ENCODE data around the gene FCN2. TPM values are rescaled to one million over a fixed set of nuclear protein-coding genes. Genes with fewer than 3 reads are reported as not detected.

Gene FCN2
- total and polyA plus RNA-seq, 2 of the 13 experiments (the other 11 are each of a cell fraction or from before 2014, with no cell fraction given): not detected

GRCh38 chr9:134850611-134851010 lies 30.0 kb upstream of the FCN2 start:
- no peak for FAIRE-seq
- no peaks in the 10 kb centered on the region for H3K79me2 ChIP-seq (ENCODE audit: insufficient read depth, low read length)
- DNase-seq (ENCODE audit: low spot score): no peak
- no peaks in the 10 kb centered on the region for H3K36me3 ChIP-seq (replicated peaks in 1 of 2; ENCODE audit: control insufficient read depth in 1 of 2, insufficient read depth in 2 of 2, low read length in 2 of 2)
- no peaks in the 10 kb centered on the region; the same call in none of the 2 replicates for H3K9me3 ChIP-seq (ENCODE audit: low read length)
- ChIA-PET CTCF (ENCODE audit: low intra/inter-chr PET ratio, low total read pairs) (no interaction called here), POLR2A (no interaction called here)
- TF ChIP-seq NCOA1 (CRISPR knock-in tag; IDR thresholded peaks at IDR 0.05) (no peak), NCOA5 (CRISPR knock-in tag; IDR thresholded peaks at IDR 0.05) (no peak), DMTF1 (CRISPR knock-in tag; IDR thresholded peaks at IDR 0.05) (no peak), ZBTB34 (CRISPR knock-in tag; IDR thresholded peaks at IDR 0.05) (no peak), SNAPC4 (CRISPR knock-in tag; IDR thresholded peaks at IDR 0.05) (no peak), ZNF772 (CRISPR knock-in tag; IDR thresholded peaks at IDR 0.05) (no peak)
- no peak overlapping the region for H3K9ac ChIP-seq (ENCODE audit: insufficient read depth, low read depth, low read length)
- no peak overlapping the region for H2AFZ ChIP-seq (ENCODE audit: low read length)
- H3K27ac ChIP-seq (ENCODE audit: extremely low read length, insufficient read depth, low read length): no peak overlapping the region
- H3K4me1 ChIP-seq (ENCODE audit: insufficient read depth, low read length): no peaks in the 10 kb centered on the region
- no peak overlapping the region for H3K4me3 ChIP-seq (replicated peaks in 1 of 3; ENCODE audit: insufficient read depth in 1 of 3, low read depth in 2 of 3, low read length in 3 of 3)
- H3K27me3 ChIP-seq (ENCODE audit: control insufficient read depth in 1 of 2, insufficient read depth in 2 of 2, low read length in 2 of 2): peaks cover 0 to 19% of the 10 kb centered on the region in 2 experiments; a peak in 2 of 5 replicates
- intact Hi-C loops (cut with micrococcal nuclease; ENCODE audit: unreplicated experiment) (no loop called here), in situ Hi-C loops (cut with HindIII; ENCODE audit: extremely low pct_ligation_motif_present, low pct_unique_long_range_greater_than_20kb) (no loop called here)
- WGBS (ENCODE audit: low lambda C conversion rate): 10% methylated on average over 6 of the region's 9 CpGs
- no peak for ATAC-seq
- H3K4me2 ChIP-seq (ENCODE audit: low read depth, low read length): no peak overlapping the region
- H4K20me1 ChIP-seq (ENCODE audit: insufficient read depth, low read length): no peaks in the 10 kb centered on the region
- BruUV-seq (replicated peaks): no TSS peak

All from HepG2 (cell line).